ENCODE data around the gene MTMR1.
A peak's percentile ranks its signal among the peaks of the same experiment; 100 is the strongest.

Gene MTMR1

GRCh38 chrX:150692831-150693724 is at the start of gene MTMR1:
Gene MTMR1, plus strand, starts transcription at chrX:150693396. Its CDS starts 135 bp downstream, at chrX:150693531.
- no peak for DNase-seq

DNA sequence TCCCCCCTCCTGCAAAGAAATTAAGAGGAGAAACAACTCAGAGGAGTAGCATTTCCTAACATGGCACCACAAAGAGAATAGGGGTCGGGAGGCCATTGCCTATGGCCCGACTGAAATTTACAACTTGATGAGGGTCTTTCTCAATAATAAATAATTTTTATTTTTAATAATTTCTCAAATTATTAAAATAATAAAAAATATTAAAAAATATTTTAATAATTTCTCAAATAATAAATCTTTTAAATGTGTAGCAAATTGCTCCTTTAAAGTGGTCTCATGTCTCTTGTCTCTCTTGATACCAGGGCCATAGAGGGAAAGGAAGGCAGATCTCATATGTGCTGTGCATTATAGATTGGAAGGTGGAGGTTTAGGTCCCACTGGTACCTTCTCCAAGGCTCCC is 49.2 kb upstream of the MTMR1 start:
- DNase-seq, result no peak

- DNase-seq, result no peak
Measured at GRCh38 chrX:150644422-150644821, 48.8 kb upstream of the MTMR1 start.

- no peak for DNase-seq
Measured at GRCh38 chrX:150647331-150647730, 45.9 kb upstream of the MTMR1 start.

DNA sequence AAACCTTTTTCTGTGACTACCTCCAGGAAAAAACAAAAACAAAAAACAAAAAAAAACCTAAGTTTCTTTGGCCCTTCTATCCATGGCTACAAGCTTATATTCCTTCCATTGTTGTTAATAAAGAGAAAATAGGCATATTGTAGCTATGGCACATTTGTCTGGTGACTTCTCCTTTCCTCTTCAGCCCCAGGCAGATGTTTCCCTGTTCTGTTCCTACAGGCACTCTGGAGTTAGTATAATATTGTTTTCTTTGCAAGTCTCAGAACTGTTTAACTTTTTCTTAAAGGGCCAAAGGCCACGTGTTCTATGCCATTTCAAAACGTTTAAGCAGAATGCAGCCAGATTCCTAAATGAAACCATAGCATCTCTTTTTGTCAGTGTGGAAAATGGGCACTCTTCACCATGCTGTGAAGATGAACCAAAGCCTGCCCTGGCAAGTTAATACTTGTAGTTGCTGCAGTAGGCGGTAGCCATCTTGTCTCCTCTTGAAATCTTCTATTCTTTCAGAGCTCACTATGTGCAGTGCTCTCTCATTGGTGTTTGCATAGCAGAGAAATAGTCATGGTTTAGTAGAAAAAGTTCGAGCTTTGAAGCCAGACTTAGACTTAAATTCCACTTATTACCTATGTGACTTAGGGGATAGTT is 44.8 kb upstream of the MTMR1 start:
- no peak for DNase-seq

DNA sequence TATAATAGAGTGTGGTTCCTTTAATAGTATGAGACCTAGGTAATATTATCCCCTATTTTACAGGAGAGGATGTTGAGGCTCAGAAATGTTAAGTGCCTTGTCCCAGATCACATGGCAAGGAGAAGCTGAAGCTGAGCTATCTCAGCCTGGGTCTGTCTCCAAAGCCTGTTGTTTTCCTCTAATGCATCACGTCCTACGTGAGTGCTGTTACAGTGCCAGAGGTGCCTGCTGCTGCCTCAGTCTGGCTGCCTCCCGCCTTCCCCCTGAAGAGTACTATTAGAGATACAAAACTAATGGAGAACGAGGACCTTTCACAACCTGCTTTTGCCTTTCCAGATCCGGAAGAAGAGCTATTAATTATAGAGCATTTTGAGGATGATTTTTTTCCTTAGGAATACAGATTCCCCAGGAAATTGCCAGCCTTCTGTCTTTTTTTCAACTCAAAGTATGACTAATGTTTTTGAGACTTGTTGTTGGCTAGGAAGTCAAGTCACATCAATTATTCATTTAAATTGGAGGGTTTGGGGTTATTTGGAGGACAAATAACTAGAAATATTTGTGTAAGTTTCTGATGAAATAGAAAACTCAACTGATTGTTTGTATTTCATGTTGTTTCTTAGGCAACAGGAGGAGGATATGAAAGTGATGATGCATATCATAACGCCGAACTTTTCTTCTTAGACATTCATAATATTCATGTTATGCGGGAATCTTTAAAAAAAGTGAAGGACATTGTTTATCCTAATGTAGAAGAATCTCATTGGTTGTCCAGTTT is 43.9 kb upstream of the MTMR1 start:
- DNase-seq, result no peak

DNA sequence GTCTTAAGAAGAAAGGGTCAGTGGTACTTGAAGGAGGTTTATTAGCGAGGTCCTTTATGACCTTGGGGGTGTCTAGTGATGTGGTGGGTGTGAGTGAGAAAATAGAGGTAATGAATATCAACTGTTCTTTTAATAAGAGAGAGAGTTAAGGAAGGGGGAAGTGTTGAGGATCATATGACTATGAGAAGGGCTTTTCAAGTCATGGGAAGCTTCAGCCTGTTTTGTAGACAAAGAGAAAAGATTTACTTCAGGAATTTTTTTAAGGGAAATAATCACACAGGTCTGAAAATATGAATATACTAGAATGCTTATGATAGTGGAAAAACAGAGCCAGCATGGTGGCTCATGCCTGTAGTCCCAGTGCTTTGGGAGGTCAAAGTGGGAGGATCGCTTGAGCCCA is 41.3 kb upstream of the MTMR1 start:
- DNase-seq, result no peak

DNA sequence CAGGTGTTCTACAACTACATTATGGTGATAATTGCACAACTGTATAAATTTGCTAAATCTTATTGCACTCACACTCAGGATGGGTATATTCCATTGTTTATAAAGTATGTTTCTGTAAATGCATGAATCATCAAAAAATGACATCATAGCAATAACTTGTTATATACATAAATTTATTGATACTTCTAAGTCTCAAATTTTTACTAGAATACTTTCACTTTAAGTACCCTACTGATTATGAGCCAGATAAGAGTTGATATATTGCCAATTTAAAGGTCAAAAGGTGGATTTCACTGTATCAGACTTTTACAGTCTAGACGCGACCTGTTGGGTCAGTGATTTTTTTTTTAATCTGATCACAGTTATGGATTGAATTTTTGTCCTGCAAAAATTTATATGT is 37.4 kb upstream of the MTMR1 start:
- no peak for DNase-seq

DNA sequence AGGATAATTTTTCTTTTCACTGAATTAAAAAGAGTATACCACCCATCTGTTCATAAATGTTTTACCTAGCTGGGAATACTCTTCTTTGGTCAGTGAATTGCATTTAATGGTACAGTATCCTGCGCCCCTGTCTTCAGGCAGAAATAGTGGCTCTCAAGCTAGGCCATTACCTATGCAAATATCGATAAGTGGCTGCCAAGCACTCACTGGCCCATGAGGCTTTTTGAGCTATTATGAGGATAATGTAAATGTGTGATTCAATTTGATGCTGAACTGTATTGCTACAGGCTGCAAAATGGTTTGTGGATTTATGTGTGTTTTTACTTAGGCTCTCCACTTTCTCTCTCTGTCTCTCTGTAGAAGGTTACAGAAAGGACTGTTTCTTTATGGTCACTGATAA is 30.1 kb upstream of the MTMR1 start:
- DNase-seq, result peak; percentile 40

DNA sequence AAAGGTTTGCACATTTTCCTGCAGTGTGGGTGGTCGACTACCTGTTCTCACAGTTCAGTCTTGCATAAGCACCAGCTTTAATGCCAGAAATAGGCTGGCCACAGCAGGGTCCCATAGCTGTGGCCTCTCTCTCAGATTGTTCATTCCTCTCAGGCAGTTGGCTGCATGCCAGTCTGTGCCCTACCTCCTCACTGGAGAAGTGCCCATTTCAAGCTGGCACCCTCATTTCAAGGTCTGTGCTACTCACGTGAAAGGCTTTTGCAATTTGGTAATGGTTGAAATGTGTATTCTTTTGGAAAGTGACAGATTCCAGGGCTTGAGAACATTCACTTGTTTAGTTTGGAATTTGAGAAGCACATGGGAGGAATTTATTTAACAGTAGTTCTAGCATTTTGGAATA is 28.9 kb upstream of the MTMR1 start:
- DNase-seq, result no peak

GRCh38 chrX:150676221-150676620 is 17.0 kb upstream of the MTMR1 start:
- DNase-seq, result no peak

- no peak for DNase-seq
Measured at GRCh38 chrX:150680974-150681373, 12.2 kb upstream of the MTMR1 start.

- no peak for DNase-seq
Measured at GRCh38 chrX:150683112-150683511, 10.1 kb upstream of the MTMR1 start.

- DNase-seq, result peak; percentile 44
Measured at GRCh38 chrX:150683536-150684146, 9.6 kb upstream of the MTMR1 start.

DNA sequence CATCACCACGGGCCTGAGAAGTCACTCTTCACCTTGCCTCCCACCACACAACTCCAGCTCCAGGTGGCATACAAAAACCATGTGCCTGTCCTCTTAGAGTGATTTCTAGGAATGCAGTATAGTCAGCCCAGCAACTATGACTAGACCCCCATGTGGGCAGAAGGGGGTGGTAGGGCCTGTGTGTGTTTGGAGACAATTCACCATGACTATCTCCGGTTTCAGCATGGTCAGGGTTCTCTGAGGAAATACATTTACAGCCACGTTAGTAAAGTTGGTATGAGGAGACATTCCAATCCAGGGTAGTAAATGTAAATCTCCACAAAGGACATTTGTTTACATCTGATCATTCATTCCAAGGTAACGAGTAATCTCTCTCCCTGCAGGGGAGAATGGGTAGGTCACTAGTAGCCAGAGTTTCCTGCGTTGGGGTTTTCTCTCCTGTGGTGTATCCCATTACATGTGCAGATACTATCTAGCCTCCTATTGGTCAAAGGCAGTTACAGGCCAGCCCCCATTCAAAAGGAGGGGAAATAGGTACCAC is 4.2 kb upstream of the MTMR1 start:
- no peak for DNase-seq

- DNase-seq, result no peak
Measured at GRCh38 chrX:150690126-150690525, 3.1 kb upstream of the MTMR1 start.

GRCh38 chrX:150692296-150692695 is 900 bp upstream of the MTMR1 start:
- no peak for DNase-seq

GRCh38 chrX:150693725-150694574 is 754 bp downstream of the MTMR1 start:
- peak; percentile 4 for DNase-seq

- DNase-seq, result no peak
Measured at GRCh38 chrX:150694738-150695410, 1.7 kb downstream of the MTMR1 start.

DNA sequence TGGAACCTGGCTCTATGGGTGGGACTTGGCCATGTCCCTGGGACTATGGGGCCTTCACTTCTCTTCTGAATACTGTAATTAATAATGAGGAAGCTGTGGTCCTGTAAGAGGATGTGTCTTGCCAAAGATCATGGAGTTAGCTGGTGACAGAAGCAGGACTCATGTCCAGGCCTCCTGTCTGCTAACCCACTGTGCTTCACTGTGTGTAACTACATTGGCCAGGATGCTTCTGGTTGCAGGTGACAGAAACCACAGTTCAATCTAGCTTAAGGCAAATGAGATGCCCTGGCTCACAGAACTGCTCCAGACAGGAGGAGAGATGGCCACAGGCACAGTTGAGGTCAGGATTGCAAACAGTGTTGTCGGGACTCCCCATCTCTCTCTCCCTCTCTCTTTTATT is 3.1 kb downstream of the MTMR1 start:
- no peak for DNase-seq

DNA sequence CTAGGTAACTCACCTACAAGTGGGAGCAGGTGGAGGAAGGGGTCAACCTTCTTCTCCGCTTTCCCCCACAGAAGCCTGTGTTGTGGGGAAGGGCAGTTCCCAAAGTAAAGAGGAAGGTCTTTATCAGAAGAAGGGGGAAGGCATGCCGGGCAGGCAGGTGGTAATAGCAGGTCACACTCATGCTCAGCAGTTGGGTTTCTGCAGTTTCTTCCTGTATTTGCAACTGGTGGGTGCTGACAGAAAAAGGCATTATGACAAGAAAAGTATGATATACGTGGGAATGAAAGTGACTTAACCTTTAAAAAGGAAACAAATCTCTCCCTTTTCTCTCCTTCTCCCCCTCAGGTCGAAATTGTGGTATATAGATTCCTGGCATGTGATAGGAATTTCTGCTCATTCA is 3.7 kb downstream of the MTMR1 start:
- DNase-seq, result no peak

Data from NCI-H1048 (cell line).